UCSD-AML1 (cell line): ENCODE data around the gene ATP13A2.
"Not testable (repeated sequence)": the region's sequence is repeated elsewhere in the genome, so short reads cannot be mapped to it uniquely, and the experiment has no call there.

Source experiments
- DNase-seq: peaks from one replicate; lab custom pipeline; 2025; ENCODE audit not compliant: unreplicated experiment; lab: John Stamatoyannopoulos, UW

The ATP13A2 gene

GRCh38 chr1:16965486-16966067, 46.2 kb downstream of the ATP13A2 start:
- DNase-seq, result no peak

- not testable (repeated sequence) for DNase-seq
Measured at GRCh38 chr1:16964169-16964568, 47.6 kb downstream of the ATP13A2 start.

- DNase-seq, result no peak
Measured at GRCh38 chr1:16961297-16962133, 50.2 kb downstream of the ATP13A2 start.

- no peak for DNase-seq
Measured at GRCh38 chr1:16960560-16961296, 51.0 kb downstream of the ATP13A2 start.

- DNase-seq, result no peak
Measured at GRCh38 chr1:16958475-16958874, 53.3 kb downstream of the ATP13A2 start.

- no peak for DNase-seq
Measured at GRCh38 chr1:16957731-16958130, 54.0 kb downstream of the ATP13A2 start.

- DNase-seq, result no peak
Measured at GRCh38 chr1:16956775-16957174, 55.0 kb downstream of the ATP13A2 start.

- no peak for DNase-seq
Measured at GRCh38 chr1:16955186-16955585, 56.5 kb downstream of the ATP13A2 start.

GRCh38 chr1:16954579-16954978, 57.1 kb downstream of the ATP13A2 start:
- no peak for DNase-seq

- DNase-seq, result not testable (repeated sequence)
Measured at GRCh38 chr1:16952376-16952775, 59.4 kb downstream of the ATP13A2 start.

- DNase-seq, result not testable (repeated sequence)
Measured at GRCh38 chr1:16949026-16949425, 62.7 kb downstream of the ATP13A2 start.

GRCh38 chr1:16948282-16948891, 63.3 kb downstream of the ATP13A2 start:
- not testable (repeated sequence) for DNase-seq

- no peak for DNase-seq
Measured at GRCh38 chr1:16946646-16947045, 65.1 kb downstream of the ATP13A2 start.

GRCh38 chr1:16946185-16946584, 65.5 kb downstream of the ATP13A2 start:
- not testable (repeated sequence) for DNase-seq

- not testable (repeated sequence) for DNase-seq
Measured at GRCh38 chr1:16945512-16945911, 66.2 kb downstream of the ATP13A2 start.

GRCh38 chr1:16944038-16944437, 67.7 kb downstream of the ATP13A2 start:
- no peak for DNase-seq

GRCh38 chr1:16939386-16940180, 72.1 kb downstream of the ATP13A2 start:
- not testable (repeated sequence) for DNase-seq

GRCh38 chr1:16938351-16939321, 73.1 kb downstream of the ATP13A2 start:
- DNase-seq, result no peak

GRCh38 chr1:16936580-16936979, 75.1 kb downstream of the ATP13A2 start:
- not testable (repeated sequence) for DNase-seq
